Panc1 (cell line): Measurements from ENCODE around the gene GRM4.

Source experiments
- SIN3A ChIP-seq: IDR thresholded peaks from 2 replicates; pipeline ENCODE4 v1.6.1; 2012; ENCODE audit warnings: low read depth, mild to moderate bottlenecking, low read length, moderate library complexity, borderline replicate concordance; ENCODE audit not compliant: insufficient read depth
- TF ChIP-seq, protein P1 (sequence below): fragments of 450-650 bp; IDR thresholded peaks from 2 replicates; pipeline ENCODE4 v1.5.1; 2017; ENCODE audit warnings: mild to moderate bottlenecking

- TF ChIP-seq, protein P1, sequence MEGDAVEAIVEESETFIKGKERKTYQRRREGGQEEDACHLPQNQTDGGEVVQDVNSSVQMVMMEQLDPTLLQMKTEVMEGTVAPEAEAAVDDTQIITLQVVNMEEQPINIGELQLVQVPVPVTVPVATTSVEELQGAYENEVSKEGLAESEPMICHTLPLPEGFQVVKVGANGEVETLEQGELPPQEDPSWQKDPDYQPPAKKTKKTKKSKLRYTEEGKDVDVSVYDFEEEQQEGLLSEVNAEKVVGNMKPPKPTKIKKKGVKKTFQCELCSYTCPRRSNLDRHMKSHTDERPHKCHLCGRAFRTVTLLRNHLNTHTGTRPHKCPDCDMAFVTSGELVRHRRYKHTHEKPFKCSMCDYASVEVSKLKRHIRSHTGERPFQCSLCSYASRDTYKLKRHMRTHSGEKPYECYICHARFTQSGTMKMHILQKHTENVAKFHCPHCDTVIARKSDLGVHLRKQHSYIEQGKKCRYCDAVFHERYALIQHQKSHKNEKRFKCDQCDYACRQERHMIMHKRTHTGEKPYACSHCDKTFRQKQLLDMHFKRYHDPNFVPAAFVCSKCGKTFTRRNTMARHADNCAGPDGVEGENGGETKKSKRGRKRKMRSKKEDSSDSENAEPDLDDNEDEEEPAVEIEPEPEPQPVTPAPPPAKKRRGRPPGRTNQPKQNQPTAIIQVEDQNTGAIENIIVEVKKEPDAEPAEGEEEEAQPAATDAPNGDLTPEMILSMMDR: no peak
- TF ChIP-seq SIN3A: no peak
Measured at GRCh38 chr6:33985313-33985751, 160.6 kb downstream of the GRM4 start.
